Gastroesophageal sphincter (tissue), 3 donors: ENCODE data around the gene CNFN.

Experiments used
- POLR2A ChIP-seq, 2 donors: fragments of 450-650 bp; IDR thresholded peaks; one replicate each; pipeline ENCODE4 v1.6.1; 2017; ENCODE audit warnings: antibody characterized with exemption in 2 of 2, mild to moderate bottlenecking in 2 of 2, moderate library complexity in 1 of 2
- TF ChIP-seq, protein P1 (sequence below), 4 experiments: fragments of 200-600 bp in 2 of 4; fragments of 450-650 bp in 2 of 4; sonication (generic) in 1 of 4; IDR thresholded peaks; one replicate each; pipeline ENCODE4 v1.5.1; 2017 to 2019; ENCODE audit warnings: antibody characterized with exemption in 4 of 4, mild to moderate bottlenecking in 2 of 4, moderate library complexity in 2 of 4

- TF ChIP-seq, protein P1, sequence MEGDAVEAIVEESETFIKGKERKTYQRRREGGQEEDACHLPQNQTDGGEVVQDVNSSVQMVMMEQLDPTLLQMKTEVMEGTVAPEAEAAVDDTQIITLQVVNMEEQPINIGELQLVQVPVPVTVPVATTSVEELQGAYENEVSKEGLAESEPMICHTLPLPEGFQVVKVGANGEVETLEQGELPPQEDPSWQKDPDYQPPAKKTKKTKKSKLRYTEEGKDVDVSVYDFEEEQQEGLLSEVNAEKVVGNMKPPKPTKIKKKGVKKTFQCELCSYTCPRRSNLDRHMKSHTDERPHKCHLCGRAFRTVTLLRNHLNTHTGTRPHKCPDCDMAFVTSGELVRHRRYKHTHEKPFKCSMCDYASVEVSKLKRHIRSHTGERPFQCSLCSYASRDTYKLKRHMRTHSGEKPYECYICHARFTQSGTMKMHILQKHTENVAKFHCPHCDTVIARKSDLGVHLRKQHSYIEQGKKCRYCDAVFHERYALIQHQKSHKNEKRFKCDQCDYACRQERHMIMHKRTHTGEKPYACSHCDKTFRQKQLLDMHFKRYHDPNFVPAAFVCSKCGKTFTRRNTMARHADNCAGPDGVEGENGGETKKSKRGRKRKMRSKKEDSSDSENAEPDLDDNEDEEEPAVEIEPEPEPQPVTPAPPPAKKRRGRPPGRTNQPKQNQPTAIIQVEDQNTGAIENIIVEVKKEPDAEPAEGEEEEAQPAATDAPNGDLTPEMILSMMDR (IDR thresholded peaks at IDR 0.05), result no peak
- no peak for TF ChIP-seq POLR2A (IDR thresholded peaks at IDR 0.05)
These were observed 13.9 kb downstream of the CNFN start for GRCh38 chr19:42376177-42376555.
